K562 (cell line): ENCODE data around the gene PYGO2. TPM values are rescaled to one million over a fixed set of nuclear protein-coding genes. Genes with fewer than 3 reads are reported as not detected.

ENCODE experiments used
- BCLAF1 ChIP-seq, 2 experiments: fragments of 450-650 bp in 1 of 2; IDR thresholded peaks; 2 replicates each; pipeline ENCODE4 v1.6.1; 2011 to 2017; ENCODE audit warnings: low read depth in 2 of 2, antibody characterized with exemption in 1 of 2, borderline replicate concordance in 1 of 2, low read length in 1 of 2, mild to moderate bottlenecking in 1 of 2, mixed read lengths in 1 of 2; ENCODE audit not compliant: control insufficient read depth in 1 of 2
- CTCFL ChIP-seq: IDR thresholded peaks from 2 replicates; pipeline ENCODE4 v1.6.1; 2011; ENCODE audit warnings: borderline replicate concordance, low read depth, mild to moderate bottlenecking, moderate library complexity, low read length; ENCODE audit not compliant: insufficient read depth, poor library complexity, severe bottlenecking
- L3MBTL2 ChIP-seq: fragments of 450-650 bp; IDR thresholded peaks from 2 replicates; pipeline ENCODE4 v1.6.1; 2016; ENCODE audit warnings: mild to moderate bottlenecking, moderate library complexity
- LCOR ChIP-seq: sonication (generic); formaldehyde crosslinking; IDR thresholded peaks from 2 replicates; pipeline ENCODE4 v1.8.0; 2022; ENCODE audit warnings: mild to moderate bottlenecking, missing genetic modification reagents
- MIER1 ChIP-seq: fragments of 450-650 bp; IDR thresholded peaks from 2 replicates; pipeline ENCODE4 v1.6.1; 2016; ENCODE audit warnings: antibody characterized with exemption, mild to moderate bottlenecking, low read depth
- NR3C1 ChIP-seq: sonication (generic); formaldehyde crosslinking; IDR thresholded peaks from 2 replicates; pipeline ENCODE4 v1.8.1; 2022; ENCODE audit warnings: missing genetic modification reagents
- RAD21 ChIP-seq, 2 experiments: fragments of 250-450 bp in 1 of 2; fragments of 450-650 bp in 1 of 2; sonication (Bioruptor Pico) in 1 of 2; formaldehyde crosslinking in 1 of 2; IDR thresholded peaks in 1 of 2; conservative IDR thresholded peaks in 1 of 2; 2 replicates each; pipeline versions ENCODE4 v1.4.0 to v1.8.0; 2020 to 2022; ENCODE audit warnings: mild to moderate bottlenecking in 2 of 2, moderate library complexity in 1 of 2
- YBX1 ChIP-seq: fragments of 450-650 bp; IDR thresholded peaks from 2 replicates; pipeline ENCODE4 v1.7.1; 2016; ENCODE audit warnings: mild to moderate bottlenecking
- polyA plus RNA-seq, 8 experiments: library from polyadenylated mRNA; depleted of rRNA in 4 of 8; stranded (reverse) in 5 of 8; unstranded in 3 of 8; fragments of >200 nt; fragmentation: Nextera tagmentation in 2 of 8; fragmentation: Illumina TruSeq in 1 of 8; extraction: Ambion mirVana in 2 of 8; extraction: Trizol in 1 of 8; gene quantifications; 2 replicates each; pipeline versions ENCODE4 v1.2.1 to v1.2.3, GENCODE V29; 2011 to 2014; ENCODE audit warnings: inconsistent platforms in 1 of 8, missing spikeins in 1 of 8
- total RNA-seq, 7 experiments: library from RNA; depleted of rRNA in 6 of 7; stranded (reverse); fragments of >200 nt in 6 of 7; fragmentation: Illumina TruSeq in 2 of 7; extraction: Trizol in 2 of 7; gene quantifications; 2 replicates each; pipeline versions ENCODE4 v1.2.1 to v1.2.3, GENCODE V29; 2011 to 2021; ENCODE audit warnings: low replicate concordance in 1 of 7
- TF ChIP-seq, protein P1 (sequence below): fragments of 450-650 bp; IDR thresholded peaks from 2 replicates; pipeline ENCODE4 v1.6.1; 2016; ENCODE audit warnings: borderline replicate concordance
- TF ChIP-seq, protein P2 (sequence below): sonication (generic); formaldehyde crosslinking; IDR thresholded peaks from 2 replicates; pipeline ENCODE4 v1.8.0; 2022; ENCODE audit warnings: mild to moderate bottlenecking, missing genetic modification reagents
- TF ChIP-seq, protein P3 (sequence below): fragments of 250-450 bp; sonication (Bioruptor Pico); IDR thresholded peaks from 2 replicates; pipeline ENCODE4 v1.8.0; 2022; ENCODE audit warnings: moderate library complexity, mild to moderate bottlenecking, inconsistent platforms

The PYGO2 gene
- total and polyA plus RNA-seq, 9 of the 15 experiments (the other 6 are each of a cell fraction or from before 2014, with no cell fraction given) = 8.3 to 36.2 (median 18.2) TPM

DNA sequence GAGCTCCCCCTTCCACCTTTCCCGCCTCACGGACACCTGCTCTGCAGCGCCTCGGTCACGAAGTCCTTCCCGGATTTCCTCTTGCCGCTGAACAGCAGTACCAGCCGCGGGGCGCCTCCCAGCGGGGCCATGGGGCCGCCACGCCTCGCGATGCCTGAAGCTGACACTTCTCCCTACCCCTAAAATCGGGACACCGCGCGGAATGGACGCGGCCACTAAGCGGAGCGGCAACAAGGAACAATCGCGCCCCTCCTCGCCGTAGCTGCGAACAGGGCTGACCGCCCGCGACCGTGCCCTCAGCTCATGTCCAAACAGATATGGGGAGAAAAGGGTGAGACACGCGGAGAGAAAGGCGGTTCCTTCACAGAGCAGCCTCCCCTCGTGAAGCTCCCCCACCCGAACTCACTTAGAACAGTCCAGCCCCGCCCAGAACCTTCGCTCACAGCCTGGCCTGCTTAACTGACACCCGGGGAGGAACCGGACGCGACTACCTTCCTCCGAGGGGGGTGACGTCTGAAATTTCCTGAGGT lies 25.0 kb downstream of the PYGO2 start, which contains the start of gene PMVK (continued):
- TF ChIP-seq MIER1 = peak; percentile 62; the same call in 1 of the 2 replicates
- TF ChIP-seq LCOR (CRISPR knock-in tag) = peak; percentile 95
- TF ChIP-seq CTCFL = peak; percentile 93
- TF ChIP-seq, protein P1, sequence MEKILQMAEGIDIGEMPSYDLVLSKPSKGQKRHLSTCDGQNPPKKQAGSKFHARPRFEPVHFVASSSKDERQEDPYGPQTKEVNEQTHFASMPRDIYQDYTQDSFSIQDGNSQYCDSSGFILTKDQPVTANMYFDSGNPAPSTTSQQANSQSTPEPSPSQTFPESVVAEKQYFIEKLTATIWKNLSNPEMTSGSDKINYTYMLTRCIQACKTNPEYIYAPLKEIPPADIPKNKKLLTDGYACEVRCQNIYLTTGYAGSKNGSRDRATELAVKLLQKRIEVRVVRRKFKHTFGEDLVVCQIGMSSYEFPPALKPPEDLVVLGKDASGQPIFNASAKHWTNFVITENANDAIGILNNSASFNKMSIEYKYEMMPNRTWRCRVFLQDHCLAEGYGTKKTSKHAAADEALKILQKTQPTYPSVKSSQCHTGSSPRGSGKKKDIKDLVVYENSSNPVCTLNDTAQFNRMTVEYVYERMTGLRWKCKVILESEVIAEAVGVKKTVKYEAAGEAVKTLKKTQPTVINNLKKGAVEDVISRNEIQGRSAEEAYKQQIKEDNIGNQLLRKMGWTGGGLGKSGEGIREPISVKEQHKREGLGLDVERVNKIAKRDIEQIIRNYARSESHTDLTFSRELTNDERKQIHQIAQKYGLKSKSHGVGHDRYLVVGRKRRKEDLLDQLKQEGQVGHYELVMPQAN = peak; percentile 43; the same call in 1 of the 2 replicates
- TF ChIP-seq YBX1 = no peak
- TF ChIP-seq RAD21 (CRISPR knock-in tag; conservative IDR thresholded peaks at IDR 0.05 in 1 of 2, IDR thresholded peaks at IDR 0.05 in 1 of 2) = peak; percentile 52 to 75
- TF ChIP-seq BCLAF1 (IDR thresholded peaks at IDR 0.05; ENCODE audit: borderline replicate concordance in 1 of 2, control insufficient read depth in 1 of 2, low read depth in 2 of 2, low read length in 1 of 2) = no peak
- TF ChIP-seq, protein P2, sequence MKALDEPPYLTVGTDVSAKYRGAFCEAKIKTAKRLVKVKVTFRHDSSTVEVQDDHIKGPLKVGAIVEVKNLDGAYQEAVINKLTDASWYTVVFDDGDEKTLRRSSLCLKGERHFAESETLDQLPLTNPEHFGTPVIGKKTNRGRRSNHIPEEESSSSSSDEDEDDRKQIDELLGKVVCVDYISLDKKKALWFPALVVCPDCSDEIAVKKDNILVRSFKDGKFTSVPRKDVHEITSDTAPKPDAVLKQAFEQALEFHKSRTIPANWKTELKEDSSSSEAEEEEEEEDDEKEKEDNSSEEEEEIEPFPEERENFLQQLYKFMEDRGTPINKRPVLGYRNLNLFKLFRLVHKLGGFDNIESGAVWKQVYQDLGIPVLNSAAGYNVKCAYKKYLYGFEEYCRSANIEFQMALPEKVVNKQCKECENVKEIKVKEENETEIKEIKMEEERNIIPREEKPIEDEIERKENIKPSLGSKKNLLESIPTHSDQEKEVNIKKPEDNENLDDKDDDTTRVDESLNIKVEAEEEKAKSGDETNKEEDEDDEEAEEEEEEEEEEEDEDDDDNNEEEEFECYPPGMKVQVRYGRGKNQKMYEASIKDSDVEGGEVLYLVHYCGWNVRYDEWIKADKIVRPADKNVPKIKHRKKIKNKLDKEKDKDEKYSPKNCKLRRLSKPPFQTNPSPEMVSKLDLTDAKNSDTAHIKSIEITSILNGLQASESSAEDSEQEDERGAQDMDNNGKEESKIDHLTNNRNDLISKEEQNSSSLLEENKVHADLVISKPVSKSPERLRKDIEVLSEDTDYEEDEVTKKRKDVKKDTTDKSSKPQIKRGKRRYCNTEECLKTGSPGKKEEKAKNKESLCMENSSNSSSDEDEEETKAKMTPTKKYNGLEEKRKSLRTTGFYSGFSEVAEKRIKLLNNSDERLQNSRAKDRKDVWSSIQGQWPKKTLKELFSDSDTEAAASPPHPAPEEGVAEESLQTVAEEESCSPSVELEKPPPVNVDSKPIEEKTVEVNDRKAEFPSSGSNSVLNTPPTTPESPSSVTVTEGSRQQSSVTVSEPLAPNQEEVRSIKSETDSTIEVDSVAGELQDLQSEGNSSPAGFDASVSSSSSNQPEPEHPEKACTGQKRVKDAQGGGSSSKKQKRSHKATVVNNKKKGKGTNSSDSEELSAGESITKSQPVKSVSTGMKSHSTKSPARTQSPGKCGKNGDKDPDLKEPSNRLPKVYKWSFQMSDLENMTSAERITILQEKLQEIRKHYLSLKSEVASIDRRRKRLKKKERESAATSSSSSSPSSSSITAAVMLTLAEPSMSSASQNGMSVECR (CRISPR knock-in tag) = peak; percentile 83; the same call in 1 of the 2 replicates
- TF ChIP-seq L3MBTL2 = peak; percentile 100
- TF ChIP-seq, protein P3, sequence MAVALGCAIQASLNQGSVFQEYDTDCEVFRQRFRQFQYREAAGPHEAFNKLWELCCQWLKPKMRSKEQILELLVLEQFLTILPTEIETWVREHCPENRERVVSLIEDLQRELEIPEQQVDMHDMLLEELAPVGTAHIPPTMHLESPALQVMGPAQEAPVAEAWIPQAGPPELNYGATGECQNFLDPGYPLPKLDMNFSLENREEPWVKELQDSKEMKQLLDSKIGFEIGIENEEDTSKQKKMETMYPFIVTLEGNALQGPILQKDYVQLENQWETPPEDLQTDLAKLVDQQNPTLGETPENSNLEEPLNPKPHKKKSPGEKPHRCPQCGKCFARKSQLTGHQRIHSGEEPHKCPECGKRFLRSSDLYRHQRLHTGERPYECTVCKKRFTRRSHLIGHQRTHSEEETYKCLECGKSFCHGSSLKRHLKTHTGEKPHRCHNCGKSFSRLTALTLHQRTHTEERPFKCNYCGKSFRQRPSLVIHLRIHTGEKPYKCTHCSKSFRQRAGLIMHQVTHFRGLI (CRISPR knock-in tag) = no peak
- TF ChIP-seq NR3C1 (CRISPR knock-in tag) = peak; percentile 96
